Cerebellar nuclear complex (tissue), 1 donor: Measurements from ENCODE around the gene PSORS1C1.
"Not testable (repeated sequence)": the region's sequence is repeated elsewhere in the genome, so short reads cannot be mapped to it uniquely, and the experiment has no call there.

Source experiments
- DNase-seq, 2 experiments: peaks; one replicate each; lab custom pipeline; 2025; lab: John Stamatoyannopoulos, UW

The PSORS1C1 gene

GRCh38 chr6:31158863-31159855 lies 44.6 kb downstream of the PSORS1C1 start:
- no peak for DNase-seq

- no peak for DNase-seq
Observed at GRCh38 chr6:31161216-31162126, 46.9 kb downstream of the PSORS1C1 start.

GRCh38 chr6:31162463-31163165 lies 48.0 kb downstream of the PSORS1C1 start:
- DNase-seq, result no peak

GRCh38 chr6:31163922-31164321 lies 49.3 kb downstream of the PSORS1C1 start:
- no peak for DNase-seq

GRCh38 chr6:31164475-31165063 lies 50.0 kb downstream of the PSORS1C1 start:
- DNase-seq, result not testable (repeated sequence)

- not testable (repeated sequence) for DNase-seq
Observed at GRCh38 chr6:31165064-31165832, 50.6 kb downstream of the PSORS1C1 start.

- no peak for DNase-seq
Observed at GRCh38 chr6:31165986-31166385, 51.4 kb downstream of the PSORS1C1 start.

- no peak for DNase-seq
Observed at GRCh38 chr6:31168606-31169005, 54.0 kb downstream of the PSORS1C1 start.

- no peak for DNase-seq
Observed at GRCh38 chr6:31169123-31169857, 54.7 kb downstream of the PSORS1C1 start.

GRCh38 chr6:31169858-31170599 lies 55.4 kb downstream of the PSORS1C1 start:
- not testable (repeated sequence) for DNase-seq

- DNase-seq, result no peak
Observed at GRCh38 chr6:31170600-31170881, 55.9 kb downstream of the PSORS1C1 start, which contains the start of gene POU5F1. Gene POU5F1 (minus strand): TSS chr6:31170682. CDS start chr6:31170620, 62 bp downstream.

- DNase-seq, result no peak
Observed at GRCh38 chr6:31170987-31171671, 56.5 kb downstream of the PSORS1C1 start.

GRCh38 chr6:31171931-31172905 lies 57.6 kb downstream of the PSORS1C1 start:
- no peak for DNase-seq

- DNase-seq, result no peak
Observed at GRCh38 chr6:31172973-31173384, 58.4 kb downstream of the PSORS1C1 start.

- DNase-seq, result no peak
Observed at GRCh38 chr6:31173406-31173805, 58.8 kb downstream of the PSORS1C1 start.

- DNase-seq, result no peak
Observed at GRCh38 chr6:31174378-31174777, 59.8 kb downstream of the PSORS1C1 start.

GRCh38 chr6:31175971-31176370 lies 61.4 kb downstream of the PSORS1C1 start:
- DNase-seq, result no peak
